Measurements from ENCODE around the gene HSD17B1.

HSD17B1 gene

GRCh38 chr17:42529061-42529460, 23.7 kb upstream of the HSD17B1 start:
- Mint-ChIP-seq H3K4me3 (no peak overlapping the region), H3K27ac (no peak overlapping the region), H3K9me3 (no peaks in the 10 kb centered on the region), H3K27me3 (ENCODE audit: low read depth) (no peaks in the 10 kb centered on the region), H3K4me1 (peaks cover 27% of the 10 kb centered on the region), H3K36me3 (ENCODE audit: low read depth) (no peaks in the 10 kb centered on the region)
- TF ChIP-seq CTCF (IDR thresholded peaks at IDR 0.05; ENCODE audit: unreplicated experiment in 3 of 3): no peak

- Mint-ChIP-seq H3K36me3 (ENCODE audit: low read depth) (no peaks in the 10 kb centered on the region), H3K9me3 (no peaks in the 10 kb centered on the region), H3K4me1 (peaks cover 26% of the 10 kb centered on the region), H3K27ac (no peak overlapping the region), H3K4me3 (peak overlapping the region in 1 of 3 experiments; percentile 78), H3K27me3 (ENCODE audit: low read depth) (no peaks in the 10 kb centered on the region)
- TF ChIP-seq CTCF (IDR thresholded peaks at IDR 0.05; ENCODE audit: unreplicated experiment in 3 of 3): no peak
Observed at GRCh38 chr17:42530952-42531454, 21.7 kb upstream of the HSD17B1 start.

- peaks cover 26% of the 10 kb centered on the region for H3K4me1 Mint-ChIP-seq
- no peaks in the 10 kb centered on the region for H3K36me3 Mint-ChIP-seq (ENCODE audit: low read depth)
- no peaks in the 10 kb centered on the region for H3K27me3 Mint-ChIP-seq (ENCODE audit: low read depth)
- H3K9me3 Mint-ChIP-seq: no peaks in the 10 kb centered on the region
- H3K4me3 Mint-ChIP-seq: peak overlapping the region; percentile 78 to 86 (median 83)
- peak overlapping the region; percentile 32 to 85 (median 39) for H3K27ac Mint-ChIP-seq
- peak; percentile 38 to 52 (median 48) for TF ChIP-seq CTCF (IDR thresholded peaks at IDR 0.05; ENCODE audit: unreplicated experiment in 3 of 3)
Observed at GRCh38 chr17:42531455-42532354, 21.0 kb upstream of the HSD17B1 start.

GRCh38 chr17:42535155-42536047, 17.3 kb upstream of the HSD17B1 start:
- peak overlapping the region; percentile 75 to 92 (median 78) for H3K27ac Mint-ChIP-seq
- no peak for TF ChIP-seq CTCF (IDR thresholded peaks at IDR 0.05; ENCODE audit: unreplicated experiment in 3 of 3)
- peaks cover 31% of the 10 kb centered on the region for H3K4me1 Mint-ChIP-seq
- H3K9me3 Mint-ChIP-seq: no peaks in the 10 kb centered on the region
- H3K4me3 Mint-ChIP-seq: peak overlapping the region; percentile 72 to 89 (median 86)
- H3K27me3 Mint-ChIP-seq (ENCODE audit: low read depth): no peaks in the 10 kb centered on the region
- H3K36me3 Mint-ChIP-seq (ENCODE audit: low read depth): peaks cover 10% of the 10 kb centered on the region

GRCh38 chr17:42536048-42536371, 16.7 kb upstream of the HSD17B1 start, which contains the start of gene NAGLU:
Gene NAGLU, plus strand, starts transcription at chr17:42536241. Its CDS starts 32 bp downstream, at chr17:42536273.
- Mint-ChIP-seq H3K4me1 (peaks cover 31% of the 10 kb centered on the region), H3K4me3 (peak within 1 kb of the TSS; percentile 88 to 95 (median 95)), H3K27ac (peak within 1 kb of the TSS; percentile 83 to 97 (median 97)), H3K27me3 (ENCODE audit: low read depth) (no peaks in the 10 kb centered on the region), H3K36me3 (ENCODE audit: low read depth) (peaks cover 14% of the 10 kb centered on the region), H3K9me3 (no peaks in the 10 kb centered on the region)
- no peak for TF ChIP-seq CTCF (IDR thresholded peaks at IDR 0.05; ENCODE audit: unreplicated experiment in 3 of 3)

All from nephron (organoid).